Karpas-422 (cell line): Measurements from ENCODE around the gene RAET1G. TPM values are rescaled to one million over a fixed set of nuclear protein-coding genes. Genes with fewer than 3 reads are reported as not detected.
"Not testable (repeated sequence)": the region's sequence is repeated elsewhere in the genome, so short reads cannot be mapped to it uniquely, and the experiment has no call there.

Source experiments
- DNase-seq: peaks from one replicate; pipeline ENCODE4 v3.0.0-alpha.2; 2015
- H2AFZ ChIP-seq: fragments of 200-600 bp; sonication (generic); 2 replicates; pipeline ENCODE4 v1.6.1; 2014; ENCODE audit warnings: antibody characterized with exemption, low read length, mixed read lengths
- H3K27ac ChIP-seq: fragments of 200-600 bp; sonication (generic); 2 replicates; pipeline ENCODE4 v1.5.1; 2014; ENCODE audit warnings: mild to moderate bottlenecking, low read length, moderate library complexity
- H3K27me3 ChIP-seq: fragments of 200-600 bp; sonication (generic); 2 replicates; pipeline ENCODE4 v1.6.1; 2014; ENCODE audit warnings: low read length, mixed read lengths
- H3K36me3 ChIP-seq: fragments of 200-600 bp; sonication (generic); 2 replicates; pipeline ENCODE4 v1.6.1; 2014; ENCODE audit warnings: low read length, mixed read lengths; ENCODE audit not compliant: insufficient read depth
- H3K4me1 ChIP-seq: fragments of 200-600 bp; sonication (generic); 2 replicates; pipeline ENCODE4 v1.6.1; 2014; ENCODE audit warnings: mild to moderate bottlenecking, low read length, mixed read lengths
- H3K4me2 ChIP-seq: fragments of 200-600 bp; sonication (generic); 2 replicates; pipeline ENCODE4 v1.6.1; 2014; ENCODE audit warnings: low read length, low read depth, mild to moderate bottlenecking; ENCODE audit not compliant: poor library complexity, severe bottlenecking
- H3K4me3 ChIP-seq: fragments of 200-600 bp; sonication (generic); 2 replicates; pipeline ENCODE4 v1.5.1; 2014; ENCODE audit warnings: mild to moderate bottlenecking, antibody characterized with exemption, low read length, mixed read lengths
- H3K79me2 ChIP-seq: fragments of 200-600 bp; sonication (generic); 2 replicates; pipeline ENCODE4 v1.6.1; 2014; ENCODE audit warnings: mild to moderate bottlenecking, low read length, mixed read lengths
- H3K9ac ChIP-seq: fragments of 200-600 bp; sonication (generic); 2 replicates; pipeline ENCODE4 v1.6.0; 2014; ENCODE audit warnings: low read length
- H3K9me2 ChIP-seq: fragments of 200-600 bp; sonication (generic), shearing (Covaris generic); replicated peaks from 2 replicates; pipeline ENCODE4 v1.6.0; 2014; ENCODE audit warnings: mild to moderate bottlenecking, low read length, moderate library complexity; ENCODE audit not compliant: insufficient read depth
- H3K9me3 ChIP-seq: fragments of 300-700, 200-600 bp; sonication (generic); 2 replicates; pipeline ENCODE4 v1.6.1; 2014; ENCODE audit warnings: low read length, mixed read lengths
- H4K20me1 ChIP-seq: fragments of 200-600 bp; sonication (generic); 2 replicates; pipeline ENCODE4 v1.6.1; 2014; ENCODE audit warnings: mild to moderate bottlenecking, antibody characterized with exemption, low read length, low read depth; ENCODE audit not compliant: insufficient read depth
- total RNA-seq: library from RNA; depleted of rRNA; stranded (reverse); fragments of >200 nt; shearing (Covaris generic); gene quantifications from 2 replicates; pipeline ENCODE4 v1.2.3, GENCODE V29; 2014; ENCODE audit warnings: low replicate concordance

Gene RAET1G
- total RNA-seq, 1 experiment from 2014 or later: not detected

DNA sequence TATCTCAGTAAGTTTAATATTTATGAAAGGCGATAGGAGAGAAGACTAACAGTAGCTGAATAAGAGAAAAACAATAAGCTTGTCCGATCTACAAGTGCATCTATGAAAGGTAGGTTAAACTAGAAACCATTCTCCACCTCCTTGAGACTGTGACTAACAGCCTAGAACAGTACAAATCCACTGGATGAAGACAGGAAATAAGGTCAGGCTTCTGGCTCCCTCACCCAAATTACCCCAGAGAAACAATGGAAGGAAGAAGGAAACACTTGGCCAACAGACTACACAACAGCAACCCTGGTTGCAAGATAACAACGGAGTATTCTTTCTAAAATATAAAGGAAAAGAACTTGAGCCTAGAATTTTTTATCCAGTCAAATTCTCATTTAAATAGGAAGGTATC lies 35.2 kb upstream of the RAET1G start:
- H3K27me3 ChIP-seq, H3K27ac ChIP-seq, H3K4me2 ChIP-seq, H3K9me3 ChIP-seq, H3K4me3 ChIP-seq, H3K36me3 ChIP-seq, H2AFZ ChIP-seq, H3K9ac ChIP-seq, H4K20me1 ChIP-seq, H3K4me1 ChIP-seq, H3K79me2 ChIP-seq, H3K9me2 ChIP-seq: not testable (repeated sequence)
- DNase-seq: peak; percentile 5

DNA sequence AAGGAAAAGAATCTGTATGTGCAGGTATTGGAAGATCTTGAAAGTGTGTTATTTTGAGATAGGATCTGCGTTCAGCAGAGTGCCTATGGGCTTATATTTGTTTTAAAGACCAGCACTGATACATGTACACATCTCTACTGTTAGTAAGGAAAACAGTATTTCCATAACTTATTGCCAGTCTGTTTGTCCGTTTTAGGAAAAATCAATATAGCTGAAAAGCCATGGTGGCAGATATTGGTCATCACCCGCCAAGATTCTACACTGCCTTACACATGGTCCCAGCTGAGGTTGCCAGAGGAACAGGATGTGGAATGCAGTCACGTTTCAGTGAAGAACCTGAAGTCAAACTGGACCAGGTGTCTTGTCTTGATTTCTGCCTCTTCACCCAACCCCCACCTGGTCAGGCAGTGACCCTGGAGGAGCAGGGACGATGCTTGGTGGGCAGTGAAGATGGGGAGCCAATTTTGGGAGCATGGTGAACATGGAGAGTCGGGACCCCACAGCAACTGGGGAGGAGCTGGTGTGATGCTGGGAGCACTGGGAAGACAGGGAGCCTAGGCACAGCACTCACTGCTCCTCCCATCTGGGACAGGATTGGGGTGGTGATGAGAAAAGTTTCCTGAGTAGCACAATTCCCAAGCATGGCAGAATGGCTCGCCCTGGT lies 32.9 kb upstream of the RAET1G start:
- not testable (repeated sequence) for H4K20me1 ChIP-seq, DNase-seq, H3K27me3 ChIP-seq, H3K4me2 ChIP-seq, H3K9me2 ChIP-seq, H3K27ac ChIP-seq, H2AFZ ChIP-seq, H3K4me1 ChIP-seq, H3K4me3 ChIP-seq, H3K9me3 ChIP-seq, H3K9ac ChIP-seq, H3K36me3 ChIP-seq, H3K79me2 ChIP-seq

GRCh38 chr6:149954984-149955653 lies 32.2 kb upstream of the RAET1G start:
- not testable (repeated sequence) for H3K4me3 ChIP-seq, H3K27me3 ChIP-seq, DNase-seq, H3K9me3 ChIP-seq, H3K9ac ChIP-seq, H2AFZ ChIP-seq, H3K27ac ChIP-seq, H4K20me1 ChIP-seq, H3K4me2 ChIP-seq, H3K4me1 ChIP-seq, H3K79me2 ChIP-seq, H3K36me3 ChIP-seq, H3K9me2 ChIP-seq

GRCh38 chr6:149954328-149954983 lies 31.5 kb upstream of the RAET1G start:
- not testable (repeated sequence) for H3K4me1 ChIP-seq, H3K36me3 ChIP-seq, H4K20me1 ChIP-seq, H3K79me2 ChIP-seq, H3K4me3 ChIP-seq, H3K9me2 ChIP-seq, H3K9ac ChIP-seq, H3K27ac ChIP-seq, H3K27me3 ChIP-seq, H3K9me3 ChIP-seq, H3K4me2 ChIP-seq, H2AFZ ChIP-seq, DNase-seq

DNA sequence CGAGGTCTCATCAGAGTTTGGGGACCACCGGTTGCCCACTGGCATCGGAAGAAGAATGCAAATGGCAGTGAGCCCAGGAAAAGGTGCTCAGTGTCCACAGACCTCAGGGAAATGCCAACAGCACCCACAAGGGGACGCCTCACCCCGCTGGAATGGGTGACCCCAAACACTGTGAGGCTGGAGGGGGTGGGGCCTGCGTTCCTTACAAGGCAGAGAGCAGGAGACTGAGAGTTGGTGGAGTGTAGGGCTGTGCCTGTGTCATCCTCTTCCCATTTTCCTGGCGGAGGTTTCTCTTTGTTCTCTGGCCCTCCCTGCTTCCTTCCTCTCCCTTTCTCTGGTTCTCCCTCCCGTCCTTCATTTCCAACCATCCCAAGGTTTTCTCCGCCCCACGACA lies 31.0 kb upstream of the RAET1G start:
- not testable (repeated sequence) for H3K9me2 ChIP-seq, H3K27ac ChIP-seq, H3K9ac ChIP-seq, H3K79me2 ChIP-seq, H3K27me3 ChIP-seq, H3K36me3 ChIP-seq, H3K4me3 ChIP-seq, H3K9me3 ChIP-seq, H4K20me1 ChIP-seq, H2AFZ ChIP-seq, H3K4me1 ChIP-seq, DNase-seq, H3K4me2 ChIP-seq

- H3K4me2 ChIP-seq, H3K9me2 ChIP-seq, H3K4me1 ChIP-seq, H3K27me3 ChIP-seq, H2AFZ ChIP-seq, H3K4me3 ChIP-seq, H3K36me3 ChIP-seq, H4K20me1 ChIP-seq, H3K9ac ChIP-seq, H3K79me2 ChIP-seq, H3K9me3 ChIP-seq, H3K27ac ChIP-seq: not testable (repeated sequence)
- DNase-seq: peak; percentile 15
These were observed 30.5 kb upstream of the RAET1G start for GRCh38 chr6:149953390-149953789.

GRCh38 chr6:149951626-149952025 lies 28.7 kb upstream of the RAET1G start:
- Histone ChIP-seq H3K4me3 (no peak overlapping the region), H3K27ac (no peak overlapping the region), H3K4me2 (no peak overlapping the region), H3K36me3 (no peaks in the 10 kb centered on the region), H3K9ac (no peak overlapping the region), H3K9me2 (no peaks in the 10 kb centered on the region), H4K20me1 (no peaks in the 10 kb centered on the region), H3K9me3 (no peaks in the 10 kb centered on the region), H3K27me3 (no peaks in the 10 kb centered on the region), H3K79me2 (no peaks in the 10 kb centered on the region), H3K4me1 (no peaks in the 10 kb centered on the region), H2AFZ (no peak overlapping the region)
- no peak for DNase-seq

DNA sequence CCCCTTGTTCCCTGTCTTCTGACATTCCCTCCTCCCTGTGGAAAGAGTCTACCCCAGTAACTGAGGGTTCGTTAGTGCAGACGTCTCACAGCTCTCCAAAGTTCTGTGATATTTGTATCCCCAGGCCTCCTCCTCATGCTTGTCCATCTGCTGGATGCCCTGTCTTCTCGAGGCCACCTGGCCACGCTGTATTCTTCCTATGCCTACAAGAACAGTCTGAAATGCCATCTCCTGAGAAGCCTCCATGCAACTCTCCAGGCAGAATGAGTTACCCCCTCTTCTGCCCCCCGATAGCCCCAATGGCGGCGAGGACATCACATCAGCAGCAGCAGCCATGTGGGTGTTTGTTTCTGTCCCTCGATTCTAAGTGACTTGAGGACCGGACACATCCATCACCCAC lies 28.2 kb upstream of the RAET1G start:
- H2AFZ ChIP-seq: no peak overlapping the region

More for the DNA sequence above, 28.2 kb upstream of the RAET1G start:
- Histone ChIP-seq H3K4me1 (no peaks in the 10 kb centered on the region), H3K79me2 (no peaks in the 10 kb centered on the region), H3K27me3 (no peaks in the 10 kb centered on the region), H4K20me1 (no peaks in the 10 kb centered on the region), H3K9me3 (no peaks in the 10 kb centered on the region), H3K9ac (no peak overlapping the region), H3K4me3 (no peak overlapping the region), H3K9me2 (no peaks in the 10 kb centered on the region), H3K36me3 (no peaks in the 10 kb centered on the region), H3K4me2 (no peak overlapping the region), H3K27ac (no peak overlapping the region)
- DNase-seq: no peak
